Ishikawa (cell line): ENCODE results near the gene OXLD1.

ENCODE experiments used
- CREB1 ChIP-seq: IDR thresholded peaks from 2 replicates; pipeline ENCODE4 v1.6.1; 2012; ENCODE audit warnings: low read depth
- EGR1 ChIP-seq: IDR thresholded peaks from 2 replicates; pipeline ENCODE4 v1.6.1; 2012
- EP300 ChIP-seq: IDR thresholded peaks from 2 replicates; pipeline ENCODE4 v1.6.1; 2012; ENCODE audit warnings: borderline replicate concordance
- NFIC ChIP-seq: IDR thresholded peaks from 2 replicates; pipeline ENCODE4 v1.6.1; 2012
- RAD21 ChIP-seq: IDR thresholded peaks from 2 replicates; pipeline ENCODE4 v1.6.1; 2012; ENCODE audit warnings: low read depth
- TAF1 ChIP-seq: IDR thresholded peaks from 2 replicates; pipeline ENCODE4 v1.6.1; 2012; ENCODE audit warnings: low read depth, mild to moderate bottlenecking
- TCF12 ChIP-seq: IDR thresholded peaks from 2 replicates; pipeline ENCODE4 v1.6.1; 2012; ENCODE audit warnings: low read depth
- TEAD4 ChIP-seq: IDR thresholded peaks from 2 replicates; pipeline ENCODE4 v1.6.1; 2012
- TF ChIP-seq, protein P1 (sequence below): IDR thresholded peaks from 2 replicates; pipeline ENCODE4 v1.6.1; 2012
- TF ChIP-seq, protein P2 (sequence below): IDR thresholded peaks from 2 replicates; pipeline ENCODE4 v1.6.1; 2012; ENCODE audit warnings: low read depth, mild to moderate bottlenecking

DNA sequence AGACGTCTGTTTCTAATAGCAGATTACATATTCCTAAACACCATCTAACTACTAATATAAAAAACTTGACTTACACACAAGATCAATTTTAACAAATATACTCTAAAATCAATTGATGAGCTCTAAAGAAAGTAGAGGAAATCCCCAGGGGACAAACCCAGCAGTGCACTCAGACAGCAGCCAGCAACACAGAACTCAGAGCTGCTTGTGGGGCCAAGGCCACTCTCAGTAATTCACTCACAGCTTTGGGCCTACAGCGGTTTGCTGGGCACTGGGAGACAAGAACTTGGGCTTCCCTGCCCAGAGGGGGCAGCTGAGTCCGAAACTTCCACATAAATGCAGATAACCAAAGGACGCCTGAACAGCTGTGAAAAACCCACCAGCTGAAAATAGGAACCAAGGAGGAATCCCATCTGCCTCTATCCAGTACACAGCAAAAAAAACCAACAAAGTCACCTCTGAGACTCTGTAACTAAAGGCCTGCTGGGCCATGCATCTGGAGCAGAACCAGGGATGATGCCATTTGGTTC lies 50.9 kb downstream of the OXLD1 start:
- TF ChIP-seq, protein P1, sequence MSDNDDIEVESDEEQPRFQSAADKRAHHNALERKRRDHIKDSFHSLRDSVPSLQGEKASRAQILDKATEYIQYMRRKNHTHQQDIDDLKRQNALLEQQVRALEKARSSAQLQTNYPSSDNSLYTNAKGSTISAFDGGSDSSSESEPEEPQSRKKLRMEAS: no peak
- TF ChIP-seq RAD21 (no peak), TCF12 (no peak), NFIC (no peak), CREB1 (no peak), EP300 (no peak), TAF1 (no peak), TEAD4 (no peak), EGR1 (no peak)
- TF ChIP-seq, protein P2, sequence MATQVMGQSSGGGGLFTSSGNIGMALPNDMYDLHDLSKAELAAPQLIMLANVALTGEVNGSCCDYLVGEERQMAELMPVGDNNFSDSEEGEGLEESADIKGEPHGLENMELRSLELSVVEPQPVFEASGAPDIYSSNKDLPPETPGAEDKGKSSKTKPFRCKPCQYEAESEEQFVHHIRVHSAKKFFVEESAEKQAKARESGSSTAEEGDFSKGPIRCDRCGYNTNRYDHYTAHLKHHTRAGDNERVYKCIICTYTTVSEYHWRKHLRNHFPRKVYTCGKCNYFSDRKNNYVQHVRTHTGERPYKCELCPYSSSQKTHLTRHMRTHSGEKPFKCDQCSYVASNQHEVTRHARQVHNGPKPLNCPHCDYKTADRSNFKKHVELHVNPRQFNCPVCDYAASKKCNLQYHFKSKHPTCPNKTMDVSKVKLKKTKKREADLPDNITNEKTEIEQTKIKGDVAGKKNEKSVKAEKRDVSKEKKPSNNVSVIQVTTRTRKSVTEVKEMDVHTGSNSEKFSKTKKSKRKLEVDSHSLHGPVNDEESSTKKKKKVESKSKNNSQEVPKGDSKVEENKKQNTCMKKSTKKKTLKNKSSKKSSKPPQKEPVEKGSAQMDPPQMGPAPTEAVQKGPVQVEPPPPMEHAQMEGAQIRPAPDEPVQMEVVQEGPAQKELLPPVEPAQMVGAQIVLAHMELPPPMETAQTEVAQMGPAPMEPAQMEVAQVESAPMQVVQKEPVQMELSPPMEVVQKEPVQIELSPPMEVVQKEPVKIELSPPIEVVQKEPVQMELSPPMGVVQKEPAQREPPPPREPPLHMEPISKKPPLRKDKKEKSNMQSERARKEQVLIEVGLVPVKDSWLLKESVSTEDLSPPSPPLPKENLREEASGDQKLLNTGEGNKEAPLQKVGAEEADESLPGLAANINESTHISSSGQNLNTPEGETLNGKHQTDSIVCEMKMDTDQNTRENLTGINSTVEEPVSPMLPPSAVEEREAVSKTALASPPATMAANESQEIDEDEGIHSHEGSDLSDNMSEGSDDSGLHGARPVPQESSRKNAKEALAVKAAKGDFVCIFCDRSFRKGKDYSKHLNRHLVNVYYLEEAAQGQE: no peak
